Mesothelial cell of epicardium (in vitro differentiated cells): Measurements from ENCODE around the gene UBA5. TPM values are rescaled to one million over a fixed set of nuclear protein-coding genes. Genes with fewer than 3 reads are reported as not detected.

Source experiments
- DNase-seq, 2 experiments: peaks; one replicate each; pipeline ENCODE4 v3.0.0; 2021; ENCODE audit warnings: low spot score in 2 of 2; ENCODE audit not compliant: unreplicated experiment in 2 of 2
- H3K27ac Mint-ChIP-seq: 2 replicates; pipeline ENCODE4 v1.8.0; 2021; ENCODE audit warnings: mixed read lengths
- H3K27me3 Mint-ChIP-seq: 2 replicates; pipeline ENCODE4 v1.8.0; 2021; ENCODE audit warnings: low read depth, mixed read lengths
- H3K36me3 Mint-ChIP-seq: 2 replicates; pipeline ENCODE4 v1.8.0; 2021; ENCODE audit warnings: mixed read lengths
- H3K4me1 Mint-ChIP-seq: 2 replicates; pipeline ENCODE4 v1.8.0; 2021; ENCODE audit warnings: mixed read lengths
- H3K4me3 Mint-ChIP-seq: 2 replicates; pipeline ENCODE4 v1.8.0; 2021; ENCODE audit warnings: mild to moderate bottlenecking, moderate library complexity, mixed read lengths
- H3K9me3 Mint-ChIP-seq: 2 replicates; pipeline ENCODE4 v1.8.0; 2021; ENCODE audit warnings: mixed read lengths
- CTCF ChIP-seq: fragments of 200-600 bp; sonication (generic); IDR thresholded peaks from one replicate; pipeline ENCODE4 v1.5.0; 2021; ENCODE audit warnings: antibody characterized with exemption; ENCODE audit not compliant: unreplicated experiment
- total RNA-seq: library from RNA; stranded (reverse); gene quantifications from 3 replicates; pipeline ENCODE4 v1.2.1, GENCODE V29; 2021

UBA5 gene
- total RNA-seq, 1 donor from 2014 or later, result 37.9 TPM

GRCh38 chr3:132642539-132642847 is 17.6 kb upstream of the UBA5 start:
- no peaks in the 10 kb centered on the region for H3K27me3 Mint-ChIP-seq
- no peak overlapping the region for H3K4me3 Mint-ChIP-seq
- H3K4me1 Mint-ChIP-seq, result no peaks in the 10 kb centered on the region
- peak; percentile 31 for TF ChIP-seq CTCF
- DNase-seq, result no peak
- H3K36me3 Mint-ChIP-seq, result peaks cover 3% of the 10 kb centered on the region
- no peaks in the 10 kb centered on the region for H3K9me3 Mint-ChIP-seq
- H3K27ac Mint-ChIP-seq, result no peak overlapping the region

- TF ChIP-seq CTCF, result no peak
- H3K9me3 Mint-ChIP-seq, result no peaks in the 10 kb centered on the region
- no peak for DNase-seq
- no peaks in the 10 kb centered on the region for H3K27me3 Mint-ChIP-seq
- H3K27ac Mint-ChIP-seq, result no peak overlapping the region
- H3K36me3 Mint-ChIP-seq, result peaks cover 3% of the 10 kb centered on the region
- no peaks in the 10 kb centered on the region for H3K4me1 Mint-ChIP-seq
- H3K4me3 Mint-ChIP-seq, result no peak overlapping the region
Observed at GRCh38 chr3:132643366-132643765, 16.8 kb upstream of the UBA5 start.

GRCh38 chr3:132645058-132645457 is 15.1 kb upstream of the UBA5 start:
- no peak for DNase-seq
- Mint-ChIP-seq H3K27me3 (no peaks in the 10 kb centered on the region), H3K9me3 (no peaks in the 10 kb centered on the region), H3K36me3 (no peaks in the 10 kb centered on the region), H3K4me3 (no peak overlapping the region), H3K4me1 (no peaks in the 10 kb centered on the region), H3K27ac (no peak overlapping the region)
- TF ChIP-seq CTCF, result no peak

GRCh38 chr3:132650153-132650552 is 10.0 kb upstream of the UBA5 start:
- TF ChIP-seq CTCF, result no peak
- Mint-ChIP-seq H3K36me3 (no peaks in the 10 kb centered on the region), H3K27me3 (no peaks in the 10 kb centered on the region), H3K9me3 (no peaks in the 10 kb centered on the region), H3K4me1 (no peaks in the 10 kb centered on the region), H3K4me3 (no peak overlapping the region), H3K27ac (no peak overlapping the region)
- no peak for DNase-seq

GRCh38 chr3:132652640-132653270 is 7.4 kb upstream of the UBA5 start:
- peaks cover 3% of the 10 kb centered on the region for H3K4me1 Mint-ChIP-seq
- TF ChIP-seq CTCF, result no peak
- H3K9me3 Mint-ChIP-seq, result no peaks in the 10 kb centered on the region
- H3K36me3 Mint-ChIP-seq, result no peaks in the 10 kb centered on the region
- DNase-seq, result no peak
- H3K27me3 Mint-ChIP-seq, result no peaks in the 10 kb centered on the region
- H3K4me3 Mint-ChIP-seq, result no peak overlapping the region
- no peak overlapping the region for H3K27ac Mint-ChIP-seq

GRCh38 chr3:132654190-132654589 is 5.9 kb upstream of the UBA5 start:
- Mint-ChIP-seq H3K9me3 (no peaks in the 10 kb centered on the region), H3K4me1 (peaks cover 11% of the 10 kb centered on the region), H3K27me3 (no peaks in the 10 kb centered on the region), H3K27ac (no peak overlapping the region), H3K4me3 (no peak overlapping the region), H3K36me3 (no peaks in the 10 kb centered on the region)
- no peak for TF ChIP-seq CTCF
- no peak for DNase-seq
